Keratinocyte (primary cell): ENCODE results near the gene SPIRE1.

Experiments
- EZH2 ChIP-seq: IDR thresholded peaks from one replicate; pipeline ENCODE4 v1.6.1; 2012; ENCODE audit warnings: inconsistent platforms, mild to moderate bottlenecking, low read length, moderate library complexity
- TF ChIP-seq, protein P1 (sequence below), 3 experiments: IDR thresholded peaks in 1 of 3; conservative IDR thresholded peaks in 1 of 3; optimal IDR thresholded peaks in 1 of 3; 2 replicates in 2 of 3; 3 replicates in 1 of 3; pipeline versions ENCODE3 to v1.5.1; 2011; ENCODE audit warnings: low read length in 3 of 3, mild to moderate bottlenecking in 3 of 3, moderate library complexity in 2 of 3, control low read depth in 1 of 3, inconsistent platforms in 1 of 3; ENCODE audit not compliant: insufficient read depth in 2 of 3; ENCODE audit errors: extremely low read depth in 1 of 3

DNA sequence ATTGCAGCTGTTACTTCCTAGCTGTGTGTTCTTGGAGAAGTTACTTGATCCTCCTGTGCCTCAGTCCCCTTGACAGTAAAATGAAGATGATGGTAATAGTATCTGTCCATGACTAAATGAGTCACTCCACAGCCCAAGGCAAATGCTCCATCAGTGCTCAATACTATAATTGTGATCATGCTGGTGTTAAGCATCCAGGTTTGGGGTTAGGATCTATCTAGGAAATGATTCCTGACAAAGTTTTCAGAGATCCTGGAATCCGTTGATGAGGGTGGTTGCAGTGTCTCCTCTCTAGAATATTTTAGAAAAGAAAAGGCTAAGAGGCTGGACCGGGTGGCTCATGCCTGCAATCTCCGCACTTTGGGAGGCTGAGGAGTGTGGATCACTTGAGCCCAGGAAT, 252.8 kb downstream of the SPIRE1 start:
- TF ChIP-seq, protein P1, sequence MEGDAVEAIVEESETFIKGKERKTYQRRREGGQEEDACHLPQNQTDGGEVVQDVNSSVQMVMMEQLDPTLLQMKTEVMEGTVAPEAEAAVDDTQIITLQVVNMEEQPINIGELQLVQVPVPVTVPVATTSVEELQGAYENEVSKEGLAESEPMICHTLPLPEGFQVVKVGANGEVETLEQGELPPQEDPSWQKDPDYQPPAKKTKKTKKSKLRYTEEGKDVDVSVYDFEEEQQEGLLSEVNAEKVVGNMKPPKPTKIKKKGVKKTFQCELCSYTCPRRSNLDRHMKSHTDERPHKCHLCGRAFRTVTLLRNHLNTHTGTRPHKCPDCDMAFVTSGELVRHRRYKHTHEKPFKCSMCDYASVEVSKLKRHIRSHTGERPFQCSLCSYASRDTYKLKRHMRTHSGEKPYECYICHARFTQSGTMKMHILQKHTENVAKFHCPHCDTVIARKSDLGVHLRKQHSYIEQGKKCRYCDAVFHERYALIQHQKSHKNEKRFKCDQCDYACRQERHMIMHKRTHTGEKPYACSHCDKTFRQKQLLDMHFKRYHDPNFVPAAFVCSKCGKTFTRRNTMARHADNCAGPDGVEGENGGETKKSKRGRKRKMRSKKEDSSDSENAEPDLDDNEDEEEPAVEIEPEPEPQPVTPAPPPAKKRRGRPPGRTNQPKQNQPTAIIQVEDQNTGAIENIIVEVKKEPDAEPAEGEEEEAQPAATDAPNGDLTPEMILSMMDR (optimal IDR thresholded peaks at IDR 0.05 in 1 of 3, IDR thresholded peaks at IDR 0.05 in 1 of 3, conservative IDR thresholded peaks at IDR 0.05 in 1 of 3; ENCODE audit: extremely low read depth in 1 of 3, insufficient read depth in 2 of 3, low read length in 3 of 3), result no peak
- TF ChIP-seq EZH2, result no peak
